ENCODE results near the gene ERO1B. TPM values are rescaled to one million over a fixed set of nuclear protein-coding genes. Genes with fewer than 3 reads are reported as not detected.
"Not testable (repeated sequence)": the region's sequence is repeated elsewhere in the genome, so short reads cannot be mapped to it uniquely, and the experiment has no call there.

Gene ERO1B
- total RNA-seq, 1 donor from 2014 or later = 11.9 TPM

DNA sequence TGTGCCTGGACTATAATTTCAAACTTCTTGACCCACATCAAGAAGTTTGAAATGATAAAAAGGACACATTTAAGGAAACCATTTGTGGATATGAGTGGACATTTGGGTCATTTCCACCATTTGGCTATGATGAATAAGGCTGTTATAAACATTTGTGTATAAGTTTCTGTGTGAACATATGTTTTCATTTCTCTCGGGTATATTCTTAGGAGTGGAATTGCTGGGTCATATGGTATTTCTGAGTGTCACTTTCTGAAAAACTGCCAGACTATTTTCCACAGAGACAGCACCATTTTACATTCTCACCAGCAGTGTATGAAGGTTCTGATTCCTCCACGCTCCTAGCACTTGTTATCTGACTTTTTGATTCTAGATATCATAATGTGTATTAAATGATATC lies 88.6 kb downstream of the ERO1B start:
- no peak for DNase-seq (ENCODE audit: low read depth)
- TF ChIP-seq, protein P1, sequence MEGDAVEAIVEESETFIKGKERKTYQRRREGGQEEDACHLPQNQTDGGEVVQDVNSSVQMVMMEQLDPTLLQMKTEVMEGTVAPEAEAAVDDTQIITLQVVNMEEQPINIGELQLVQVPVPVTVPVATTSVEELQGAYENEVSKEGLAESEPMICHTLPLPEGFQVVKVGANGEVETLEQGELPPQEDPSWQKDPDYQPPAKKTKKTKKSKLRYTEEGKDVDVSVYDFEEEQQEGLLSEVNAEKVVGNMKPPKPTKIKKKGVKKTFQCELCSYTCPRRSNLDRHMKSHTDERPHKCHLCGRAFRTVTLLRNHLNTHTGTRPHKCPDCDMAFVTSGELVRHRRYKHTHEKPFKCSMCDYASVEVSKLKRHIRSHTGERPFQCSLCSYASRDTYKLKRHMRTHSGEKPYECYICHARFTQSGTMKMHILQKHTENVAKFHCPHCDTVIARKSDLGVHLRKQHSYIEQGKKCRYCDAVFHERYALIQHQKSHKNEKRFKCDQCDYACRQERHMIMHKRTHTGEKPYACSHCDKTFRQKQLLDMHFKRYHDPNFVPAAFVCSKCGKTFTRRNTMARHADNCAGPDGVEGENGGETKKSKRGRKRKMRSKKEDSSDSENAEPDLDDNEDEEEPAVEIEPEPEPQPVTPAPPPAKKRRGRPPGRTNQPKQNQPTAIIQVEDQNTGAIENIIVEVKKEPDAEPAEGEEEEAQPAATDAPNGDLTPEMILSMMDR (IDR thresholded peaks at IDR 0.05; ENCODE audit: insufficient read depth, low read length, poor library complexity, severe bottlenecking) = no peak
- no peaks in the 10 kb centered on the region for H3K27me3 ChIP-seq (ENCODE audit: control insufficient read depth, insufficient read depth, low read length)
- no peak overlapping the region for H3K4me3 ChIP-seq (ENCODE audit: low read depth, low read length)
- no peaks in the 10 kb centered on the region for H3K36me3 ChIP-seq (ENCODE audit: control insufficient read depth, insufficient read depth, low read length)

DNA sequence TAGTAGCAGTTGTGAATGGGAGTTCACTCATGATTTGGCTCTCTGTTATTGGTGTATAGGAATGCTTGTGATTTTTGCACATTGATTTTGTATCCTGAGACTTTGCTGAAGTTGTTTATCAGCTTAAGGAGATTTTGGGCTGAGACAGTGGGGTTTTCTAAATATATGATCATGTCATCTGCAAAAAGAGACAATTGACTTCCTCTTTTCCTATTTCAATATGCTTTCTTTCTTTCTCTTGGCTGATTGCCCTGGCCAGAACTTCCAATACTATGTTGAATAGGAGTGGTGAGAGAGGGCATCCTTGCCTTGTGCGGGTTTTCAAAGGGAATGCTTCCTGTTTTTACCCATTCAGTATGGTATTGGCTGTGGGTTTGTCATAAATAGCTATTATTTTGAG lies 93.7 kb downstream of the ERO1B start:
- not testable (repeated sequence) for H3K4me3 ChIP-seq (ENCODE audit: low read depth, low read length); H3K27me3 ChIP-seq (ENCODE audit: control insufficient read depth, insufficient read depth, low read length); DNase-seq (ENCODE audit: low read depth); H3K36me3 ChIP-seq (ENCODE audit: control insufficient read depth, insufficient read depth, low read length)

DNA sequence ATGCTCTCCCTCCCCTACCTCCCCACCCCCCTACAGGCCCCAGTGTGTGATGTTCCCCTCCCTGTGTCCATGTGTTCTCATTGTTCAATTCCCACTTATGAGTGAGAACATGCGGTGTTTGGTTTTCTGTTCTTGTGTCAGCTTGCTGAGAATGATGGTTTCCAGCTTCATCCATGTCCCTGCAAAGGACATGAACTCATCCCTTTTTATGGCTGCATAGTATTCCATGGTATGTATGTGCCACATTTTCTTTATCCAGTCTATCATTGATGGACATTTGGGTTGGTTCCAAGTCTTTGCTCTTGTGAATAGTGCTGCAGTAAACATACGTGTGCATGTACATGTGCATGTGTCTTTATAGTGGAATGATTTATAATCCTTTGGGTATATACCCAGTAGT lies 95.3 kb downstream of the ERO1B start:
- not testable (repeated sequence) for H3K27me3 ChIP-seq (ENCODE audit: control insufficient read depth, insufficient read depth, low read length); DNase-seq (ENCODE audit: low read depth); H3K4me3 ChIP-seq (ENCODE audit: low read depth, low read length); H3K36me3 ChIP-seq (ENCODE audit: control insufficient read depth, insufficient read depth, low read length)

DNA sequence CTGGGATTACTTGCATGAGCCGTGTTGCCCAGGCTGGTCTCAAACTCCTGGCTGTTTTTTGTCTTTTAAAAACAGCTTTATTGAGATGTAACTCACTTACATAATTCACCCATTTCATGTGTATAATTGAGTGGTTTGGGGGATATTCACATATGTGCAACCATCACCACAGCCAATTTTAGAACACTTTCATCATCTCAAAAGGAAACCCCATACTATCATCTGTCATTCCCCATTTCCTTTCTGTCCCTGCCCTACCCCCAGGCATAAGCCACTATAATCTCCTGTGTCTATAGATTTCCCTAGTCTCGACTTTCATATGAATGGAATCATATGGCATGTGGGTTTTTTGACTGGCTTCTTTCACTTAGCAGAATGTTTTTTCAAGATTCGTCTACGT lies 96.1 kb downstream of the ERO1B start:
- no peak for DNase-seq (ENCODE audit: low read depth)
- Histone ChIP-seq H3K36me3 (ENCODE audit: control insufficient read depth, insufficient read depth, low read length) (no peaks in the 10 kb centered on the region), H3K4me3 (ENCODE audit: low read depth, low read length) (no peak overlapping the region), H3K27me3 (ENCODE audit: control insufficient read depth, insufficient read depth, low read length) (no peaks in the 10 kb centered on the region)
- TF ChIP-seq, protein P1 (IDR thresholded peaks at IDR 0.05; ENCODE audit: insufficient read depth, low read length, poor library complexity, severe bottlenecking) = no peak

DNA sequence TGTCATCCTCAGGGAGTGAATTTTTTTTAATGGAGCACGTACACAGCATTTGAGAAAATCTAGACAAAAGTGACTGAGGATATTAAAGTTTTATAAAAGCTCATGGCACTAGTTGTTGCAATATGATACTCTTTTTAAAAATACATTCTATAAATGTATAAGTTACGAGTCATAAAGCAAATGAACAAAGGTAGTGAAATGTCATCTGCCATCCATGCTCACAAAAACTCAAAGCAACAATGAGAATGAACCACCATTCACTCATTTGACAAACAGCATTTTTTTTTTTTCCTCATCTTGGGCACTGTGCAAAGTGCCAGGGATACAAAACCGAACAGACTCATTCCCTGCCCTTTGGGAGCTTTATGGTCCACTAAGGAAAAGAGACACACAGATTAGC lies 100.7 kb downstream of the ERO1B start:
- H3K27me3 ChIP-seq (ENCODE audit: control insufficient read depth, insufficient read depth, low read length) = no peaks in the 10 kb centered on the region
- no peak overlapping the region for H3K4me3 ChIP-seq (ENCODE audit: low read depth, low read length)
- TF ChIP-seq, protein P1 (IDR thresholded peaks at IDR 0.05; ENCODE audit: insufficient read depth, low read length, poor library complexity, severe bottlenecking) = no peak
- no peak for DNase-seq (ENCODE audit: low read depth)
- H3K36me3 ChIP-seq (ENCODE audit: control insufficient read depth, insufficient read depth, low read length) = no peaks in the 10 kb centered on the region

DNA sequence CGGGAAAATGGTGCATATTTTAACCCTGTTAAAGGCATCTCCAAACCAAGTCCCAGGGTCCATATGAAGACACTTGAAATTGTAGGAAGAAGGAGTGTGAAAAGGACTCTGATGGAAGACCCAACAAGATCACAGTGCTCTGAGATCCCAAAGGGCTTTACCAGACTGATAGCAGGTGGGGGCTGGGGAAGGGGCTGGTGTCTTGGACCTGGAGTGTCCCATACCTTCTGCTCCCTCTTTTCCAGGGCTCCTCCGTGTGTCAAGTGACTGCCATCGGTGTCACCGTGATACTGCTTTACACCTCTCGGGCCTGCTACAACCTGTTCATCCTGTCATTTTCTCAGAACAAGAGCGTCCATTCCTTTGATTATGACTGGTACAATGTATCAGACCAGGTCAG lies 102.1 kb downstream of the ERO1B start:
- Histone ChIP-seq H3K4me3 (ENCODE audit: low read depth, low read length) (no peak overlapping the region), H3K27me3 (ENCODE audit: control insufficient read depth, insufficient read depth, low read length) (no peaks in the 10 kb centered on the region), H3K36me3 (ENCODE audit: control insufficient read depth, insufficient read depth, low read length) (no peaks in the 10 kb centered on the region)
- DNase-seq (ENCODE audit: low read depth) = no peak
- TF ChIP-seq, protein P1 (IDR thresholded peaks at IDR 0.05; ENCODE audit: insufficient read depth, low read length, poor library complexity, severe bottlenecking) = no peak

DNA sequence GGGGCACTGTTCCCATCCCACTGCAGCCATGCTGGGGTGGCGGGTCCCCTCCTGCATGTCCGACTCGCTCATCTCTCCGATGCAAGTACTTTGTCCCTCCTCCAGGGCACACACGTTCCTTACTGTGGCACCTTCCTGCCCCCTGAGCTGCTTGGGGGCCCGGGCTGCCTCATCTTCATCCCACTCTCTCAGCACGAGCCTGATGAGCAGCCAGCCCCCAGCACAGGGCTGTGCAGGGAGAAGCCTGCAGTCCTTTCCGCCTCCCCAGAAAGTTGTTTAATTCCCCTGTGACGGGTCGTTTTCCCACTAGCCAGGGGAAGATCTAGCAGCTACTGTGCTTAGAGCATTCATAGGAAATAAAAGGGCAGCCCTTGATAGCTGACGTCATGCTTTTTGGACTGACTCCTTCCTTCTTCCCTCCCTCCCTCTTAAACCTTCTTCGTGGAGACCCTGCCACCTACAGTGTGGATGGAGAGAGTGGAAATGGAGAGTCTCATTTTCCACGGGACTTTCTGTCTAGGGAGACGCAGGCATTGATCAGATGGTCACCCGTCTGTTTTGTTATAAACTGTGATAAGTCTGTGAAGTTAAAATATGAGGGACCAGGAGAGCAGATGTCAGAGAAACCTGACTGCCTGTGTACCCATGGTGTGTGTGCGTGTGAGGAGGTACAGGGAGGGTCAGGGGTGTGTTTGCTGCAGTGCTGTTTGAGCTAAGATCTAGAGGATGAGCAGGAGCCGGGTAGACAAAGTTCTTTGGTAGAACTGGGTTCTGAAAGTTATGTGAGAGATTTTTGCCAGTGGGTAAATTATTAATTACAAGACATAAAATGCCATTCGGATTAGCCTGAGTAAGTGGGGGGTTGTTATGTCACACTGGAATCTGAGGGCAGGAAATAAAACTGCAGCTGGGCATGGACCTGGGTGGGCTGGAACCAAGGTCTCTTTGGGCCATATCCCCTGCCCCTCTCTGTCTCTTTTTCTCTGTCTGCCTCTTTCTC lies 105.1 kb downstream of the ERO1B start:
- H3K36me3 ChIP-seq (ENCODE audit: control insufficient read depth, insufficient read depth, low read length) = no peaks in the 10 kb centered on the region
- TF ChIP-seq, protein P1 (IDR thresholded peaks at IDR 0.05; ENCODE audit: insufficient read depth, low read length, poor library complexity, severe bottlenecking) = no peak
- DNase-seq (ENCODE audit: low read depth) = peak; percentile 34
- no peaks in the 10 kb centered on the region for H3K27me3 ChIP-seq (ENCODE audit: control insufficient read depth, insufficient read depth, low read length)
- H3K4me3 ChIP-seq (ENCODE audit: low read depth, low read length) = no peak overlapping the region
